ENCODE results near the gene CHAF1B. TPM values are rescaled to one million over a fixed set of nuclear protein-coding genes. Genes with fewer than 3 reads are reported as not detected.
A peak's percentile ranks its signal among the peaks of the same experiment; 100 is the strongest.

Gene CHAF1B
- total and polyA plus RNA-seq, 12 donors, result 0.30 to 2.1 (median 1.2) TPM

DNA sequence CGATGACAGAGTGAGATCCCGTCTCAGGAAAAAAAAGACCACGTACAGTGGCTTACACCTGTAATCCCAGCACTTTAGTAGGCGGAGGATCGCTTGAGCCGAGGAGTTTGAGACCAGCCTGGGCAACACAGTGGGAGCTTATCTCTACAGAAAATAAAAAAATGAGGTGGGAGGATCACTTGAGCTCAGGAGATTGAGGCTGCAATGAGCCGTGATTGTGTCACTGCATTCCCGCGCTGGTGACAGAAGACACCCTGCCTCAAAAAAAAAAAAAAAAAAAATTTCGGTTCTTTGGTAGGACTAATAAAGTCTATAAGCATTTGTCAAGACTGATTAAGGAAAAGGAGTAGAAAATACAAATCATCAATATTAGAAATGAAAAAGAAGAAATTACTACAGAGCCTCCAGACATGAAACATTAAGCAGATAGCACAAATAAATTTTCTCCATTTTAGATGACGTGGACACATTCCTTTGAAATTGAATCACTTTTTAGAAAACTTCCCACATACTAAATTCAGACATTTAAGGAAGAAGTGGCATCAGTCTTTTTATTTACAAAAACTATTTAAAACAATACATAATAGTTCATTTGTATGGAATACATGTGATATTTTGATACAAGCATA lies 34.8 kb upstream of the CHAF1B start:
- intact Hi-C loops (cut with DNase I), result no loop called here
- peaks cover 0 to 8% of the 10 kb centered on the region in 2 donors for H3K4me1 ChIP-seq (replicated peaks in 1 of 2)
- TF ChIP-seq, protein P1, sequence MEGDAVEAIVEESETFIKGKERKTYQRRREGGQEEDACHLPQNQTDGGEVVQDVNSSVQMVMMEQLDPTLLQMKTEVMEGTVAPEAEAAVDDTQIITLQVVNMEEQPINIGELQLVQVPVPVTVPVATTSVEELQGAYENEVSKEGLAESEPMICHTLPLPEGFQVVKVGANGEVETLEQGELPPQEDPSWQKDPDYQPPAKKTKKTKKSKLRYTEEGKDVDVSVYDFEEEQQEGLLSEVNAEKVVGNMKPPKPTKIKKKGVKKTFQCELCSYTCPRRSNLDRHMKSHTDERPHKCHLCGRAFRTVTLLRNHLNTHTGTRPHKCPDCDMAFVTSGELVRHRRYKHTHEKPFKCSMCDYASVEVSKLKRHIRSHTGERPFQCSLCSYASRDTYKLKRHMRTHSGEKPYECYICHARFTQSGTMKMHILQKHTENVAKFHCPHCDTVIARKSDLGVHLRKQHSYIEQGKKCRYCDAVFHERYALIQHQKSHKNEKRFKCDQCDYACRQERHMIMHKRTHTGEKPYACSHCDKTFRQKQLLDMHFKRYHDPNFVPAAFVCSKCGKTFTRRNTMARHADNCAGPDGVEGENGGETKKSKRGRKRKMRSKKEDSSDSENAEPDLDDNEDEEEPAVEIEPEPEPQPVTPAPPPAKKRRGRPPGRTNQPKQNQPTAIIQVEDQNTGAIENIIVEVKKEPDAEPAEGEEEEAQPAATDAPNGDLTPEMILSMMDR (IDR thresholded peaks at IDR 0.05), result no peak
- TF ChIP-seq POLR2A (IDR thresholded peaks at IDR 0.05), result no peak
- H3K27me3 ChIP-seq, result no peaks in the 10 kb centered on the region
- peak overlapping the region in 1 of 5 donors; percentile 41 for H3K27ac ChIP-seq
- H3K36me3 ChIP-seq (replicated peaks in 1 of 2), result peaks cover 0 to 77% of the 10 kb centered on the region in 2 donors
- H3K4me3 ChIP-seq, result no peak overlapping the region
- DNase-seq, result peak in 1 of 7 donors; percentile 29
- no peaks in the 10 kb centered on the region for H3K9me3 ChIP-seq (replicated peaks in 1 of 3)
- WGBS, 4 donors, result 87 to 90% (median 89%) methylated on average over 11 of the region's 11 CpGs

DNA sequence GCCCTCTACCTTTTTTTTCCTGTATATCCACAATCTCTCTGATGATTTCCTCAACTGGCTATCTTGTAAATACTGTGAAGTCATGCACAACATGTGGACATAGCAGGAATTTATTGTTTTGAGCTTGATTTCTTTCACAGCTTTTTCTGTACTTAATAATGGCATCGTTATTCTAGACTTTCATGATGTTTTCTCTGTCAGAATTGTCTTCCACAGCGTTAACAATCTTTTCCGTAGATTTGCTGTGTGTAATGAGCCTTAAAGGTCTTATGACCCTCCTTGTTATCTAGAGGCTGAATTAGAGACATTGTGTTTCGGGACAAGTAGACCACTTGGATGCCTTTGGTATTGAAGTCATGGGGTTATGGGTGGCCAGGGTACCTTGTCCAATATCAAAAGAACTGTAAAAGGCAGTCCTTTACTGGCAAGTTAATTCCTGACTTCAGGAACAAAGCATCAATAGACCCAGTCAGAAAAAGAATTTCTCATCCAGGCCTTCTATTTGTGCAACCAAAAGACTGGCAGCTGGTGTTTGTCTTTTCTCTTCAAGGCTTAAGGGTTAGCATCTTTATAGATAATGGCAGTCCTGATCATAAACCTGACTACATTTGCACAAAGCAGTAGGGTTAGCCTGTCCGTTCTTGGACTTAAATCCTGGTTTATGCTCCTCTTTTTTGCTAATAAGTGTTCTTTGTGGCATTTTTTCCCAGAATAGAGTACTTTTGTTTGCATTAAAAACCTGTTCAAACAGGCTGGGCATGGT lies 30.1 kb upstream of the CHAF1B start:
- no peaks in the 10 kb centered on the region for H3K9me3 ChIP-seq (replicated peaks in 1 of 3)
- intact Hi-C loops (cut with DNase I), result no loop called here
- H3K27ac ChIP-seq, result no peak overlapping the region
- H3K4me3 ChIP-seq, result no peak overlapping the region
- TF ChIP-seq POLR2A (IDR thresholded peaks at IDR 0.05), result no peak
- TF ChIP-seq, protein P1 (IDR thresholded peaks at IDR 0.05), result no peak
- peaks cover 0 to 76% of the 10 kb centered on the region in 2 donors for H3K36me3 ChIP-seq (replicated peaks in 1 of 2)
- 92 to 97% (median 95%) methylated on average over 5 of the region's 5 CpGs for WGBS, 4 donors
- H3K4me1 ChIP-seq (replicated peaks in 1 of 2), result peaks cover 0 to 3% of the 10 kb centered on the region in 2 donors
- H3K27me3 ChIP-seq, result no peaks in the 10 kb centered on the region
- no peak for DNase-seq

DNA sequence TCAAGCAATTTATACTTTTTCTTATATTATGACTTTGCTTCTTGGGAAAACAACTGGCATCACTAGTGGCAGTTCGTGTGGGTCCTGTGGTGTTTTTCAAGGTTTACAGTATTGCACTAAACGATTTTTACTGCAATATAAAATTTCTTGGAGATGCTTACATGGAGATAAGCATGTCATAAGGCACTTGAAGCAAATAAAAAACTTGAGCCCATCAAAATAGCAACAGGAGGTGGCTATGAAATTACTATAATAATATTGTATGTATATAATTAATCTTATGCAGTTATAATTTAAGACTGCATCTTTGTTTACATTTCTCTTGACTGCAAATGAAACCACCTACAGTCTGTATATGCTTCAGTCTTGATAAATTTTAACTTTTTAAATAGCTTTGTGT lies 29.3 kb upstream of the CHAF1B start:
- Histone ChIP-seq H3K4me1 (replicated peaks in 1 of 2) (no peaks in the 10 kb centered on the region), H3K27me3 (no peaks in the 10 kb centered on the region), H3K4me3 (no peak overlapping the region), H3K36me3 (replicated peaks in 1 of 2) (peaks cover 0 to 77% of the 10 kb centered on the region in 2 donors), H3K9me3 (replicated peaks in 1 of 3) (no peaks in the 10 kb centered on the region), H3K27ac (no peak overlapping the region)
- no peak for TF ChIP-seq POLR2A (IDR thresholded peaks at IDR 0.05)
- TF ChIP-seq, protein P1 (IDR thresholded peaks at IDR 0.05), result no peak
- DNase-seq, result no peak
- intact Hi-C loops (cut with DNase I), result no loop called here
- WGBS, 4 donors, result 64 to 68% (median 65%) methylated on average over 2 of the region's 2 CpGs

DNA sequence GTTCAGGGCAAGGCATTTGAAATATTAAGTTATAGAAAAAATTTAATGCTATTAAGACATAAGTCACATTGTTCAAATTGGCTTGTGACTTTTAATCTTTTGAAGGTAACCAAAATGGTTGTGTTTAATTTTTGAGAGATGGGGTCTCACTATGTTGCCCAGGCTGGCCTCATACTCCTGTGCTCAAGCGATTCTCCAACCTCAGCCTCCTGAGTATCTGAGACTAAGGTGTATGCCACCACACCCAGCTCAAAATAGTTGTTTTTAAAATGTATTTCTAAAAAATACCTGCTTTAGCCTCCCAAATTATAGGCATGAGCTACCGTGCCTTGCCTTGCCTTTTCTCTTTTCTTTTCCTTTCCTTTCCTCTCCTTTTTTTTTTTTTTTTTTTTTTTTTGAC lies 26.0 kb upstream of the CHAF1B start:
- Histone ChIP-seq H3K27me3 (no peaks in the 10 kb centered on the region), H3K9me3 (replicated peaks in 1 of 3) (no peaks in the 10 kb centered on the region), H3K36me3 (replicated peaks in 1 of 2) (peaks cover 0 to 95% of the 10 kb centered on the region in 2 donors), H3K4me3 (no peak overlapping the region), H3K4me1 (replicated peaks in 1 of 2) (no peaks in the 10 kb centered on the region), H3K27ac (no peak overlapping the region)
- 95 to 96% (median 96%) methylated on average over 2 of the region's 2 CpGs for WGBS, 4 donors
- no peak for DNase-seq
- TF ChIP-seq, protein P1 (IDR thresholded peaks at IDR 0.05), result no peak
- no peak for TF ChIP-seq POLR2A (IDR thresholded peaks at IDR 0.05)
- intact Hi-C loops (cut with DNase I), result no loop called here

All from adrenal gland (tissue), 12 donors.